Trophoblast cell (in vitro differentiated cells and primary cell): Measurements from ENCODE around the gene OR2T35.
"Not testable (repeated sequence)": the region's sequence is repeated elsewhere in the genome, so short reads cannot be mapped to it uniquely, and the experiment has no call there.

Source experiments
- DNase-seq, 2 donors: peaks; one replicate each; pipeline ENCODE4 v3.0.0-alpha.2; 2016
- H2AFZ ChIP-seq: 2 replicates; pipeline ENCODE4 v1.6.1; 2013; ENCODE audit warnings: low read length, moderate library complexity, mild to moderate bottlenecking; ENCODE audit not compliant: insufficient read depth, poor library complexity
- H2AK5ac ChIP-seq: 2 replicates; pipeline ENCODE4 v1.6.1; 2013; ENCODE audit warnings: mild to moderate bottlenecking, low read length
- H2BK120ac ChIP-seq: 2 replicates; pipeline ENCODE4 v1.6.1; 2013; ENCODE audit warnings: low read length, mild to moderate bottlenecking, moderate library complexity; ENCODE audit not compliant: insufficient read depth, poor library complexity
- H2BK12ac ChIP-seq: 2 replicates; pipeline ENCODE4 v1.6.1; 2013; ENCODE audit warnings: mild to moderate bottlenecking, low read length, moderate library complexity
- H2BK5ac ChIP-seq: 2 replicates; pipeline ENCODE4 v1.6.1; 2013; ENCODE audit warnings: low read length, low read depth, moderate library complexity, mild to moderate bottlenecking; ENCODE audit not compliant: poor library complexity
- H3K14ac ChIP-seq: 2 replicates; pipeline ENCODE4 v1.6.1; 2013; ENCODE audit warnings: mild to moderate bottlenecking, low read length
- H3K18ac ChIP-seq: 2 replicates; pipeline ENCODE4 v1.6.1; 2013; ENCODE audit warnings: mild to moderate bottlenecking, low read length
- H3K23ac ChIP-seq: 2 replicates; pipeline ENCODE4 v1.6.1; 2013; ENCODE audit warnings: low read length
- H3K27ac ChIP-seq: 2 replicates; pipeline ENCODE4 v1.5.1; 2013; ENCODE audit warnings: low read depth, mild to moderate bottlenecking, inconsistent platforms, low read length, moderate library complexity
- H3K27me3 ChIP-seq: 2 replicates; pipeline ENCODE4 v1.6.1; 2013; ENCODE audit warnings: inconsistent platforms, mild to moderate bottlenecking, low read length, moderate library complexity; ENCODE audit not compliant: insufficient read depth
- H3K36me3 ChIP-seq, 2 experiments: 1 replicate in 1 of 2; 2 replicates in 1 of 2; pipeline ENCODE4 v1.6.1; 2013; ENCODE audit warnings: low read length in 2 of 2, mild to moderate bottlenecking in 2 of 2, moderate library complexity in 1 of 2; ENCODE audit not compliant: insufficient read depth in 2 of 2, control insufficient read depth in 1 of 2
- H3K4ac ChIP-seq: 2 replicates; pipeline ENCODE4 v1.6.1; 2013; ENCODE audit warnings: low read depth, mild to moderate bottlenecking, low read length, moderate library complexity
- H3K4me1 ChIP-seq, 2 experiments: 1 replicate in 1 of 2; 2 replicates in 1 of 2; pipeline ENCODE4 v1.6.1; 2013; ENCODE audit warnings: low read length in 2 of 2, mild to moderate bottlenecking in 2 of 2, moderate library complexity in 1 of 2; ENCODE audit not compliant: insufficient read depth in 2 of 2, control insufficient read depth in 1 of 2
- H3K4me2 ChIP-seq: 2 replicates; pipeline ENCODE4 v1.6.1; 2013; ENCODE audit warnings: inconsistent platforms, mild to moderate bottlenecking, low read length, moderate library complexity
- H3K4me3 ChIP-seq: 2 replicates; pipeline ENCODE4 v1.5.1; 2013; ENCODE audit warnings: mild to moderate bottlenecking, low read depth, low read length, inconsistent platforms
- H3K79me1 ChIP-seq: one replicate; pipeline ENCODE4 v1.6.1; 2013; ENCODE audit warnings: low read length
- H3K79me2 ChIP-seq: 2 replicates; pipeline ENCODE4 v1.6.1; 2013; ENCODE audit warnings: low read length, mild to moderate bottlenecking; ENCODE audit not compliant: control insufficient read depth, insufficient read depth, poor library complexity
- H3K9ac ChIP-seq: 2 replicates; pipeline ENCODE4 v1.6.1; 2013; ENCODE audit warnings: mild to moderate bottlenecking, low read length
- H3K9me3 ChIP-seq: 2 replicates; pipeline ENCODE4 v1.6.1; 2013; ENCODE audit warnings: low read depth, mild to moderate bottlenecking, control low read depth, inconsistent platforms, low read length; ENCODE audit not compliant: insufficient read depth
- H4K12ac ChIP-seq: 2 replicates; pipeline ENCODE4 v1.6.1; 2013; ENCODE audit warnings: low read depth, mild to moderate bottlenecking, low read length, moderate library complexity
- H4K8ac ChIP-seq: 2 replicates; pipeline ENCODE4 v1.6.1; 2013; ENCODE audit warnings: low read depth, mild to moderate bottlenecking, low read length, moderate library complexity
- H4K91ac ChIP-seq: one replicate; pipeline ENCODE4 v1.6.1; 2013; ENCODE audit warnings: low read depth, mild to moderate bottlenecking, low read length, moderate library complexity
- whole genome bisulfite sequencing: extraction: QIAGEN DNeasy Blood & Tissue Kit; methylation state at CpG from one replicate; pipeline ENCODE4 v1.1.7; 2013; ENCODE audit warnings: missing lambda C conversion rate; ENCODE audit not compliant: insufficient read length, insufficient coverage; ENCODE audit errors: extremely low coverage; 5-methylcytosine and 5-hydroxymethylcytosine counted together

Gene OR2T35

DNA sequence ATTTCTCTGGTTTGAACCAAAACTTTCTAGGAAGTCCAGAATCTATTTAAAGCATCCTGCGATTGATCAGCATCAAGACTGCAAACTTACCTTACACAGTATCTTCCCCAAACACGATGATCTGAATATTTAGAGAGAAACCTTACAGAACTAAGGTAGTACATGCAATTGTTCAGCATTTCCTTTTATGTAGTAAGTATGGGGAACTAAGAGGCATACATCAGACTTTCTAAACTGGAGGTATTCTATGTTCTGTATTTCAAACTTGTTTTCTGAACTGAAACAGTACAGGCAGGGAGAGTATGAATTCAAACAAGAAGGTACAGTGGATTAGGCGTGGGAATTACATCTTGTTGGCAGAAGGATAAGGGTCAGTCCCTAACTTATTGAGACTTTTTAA lies 10.3 kb upstream of the OR2T35 start, which contains the start of gene OR2T27:
OR2T27 (minus strand) TSS at position 175 of the 400 bp plus-strand sequence. CDS start 4,644 bp downstream, outside the sequence.
- H3K9ac ChIP-seq, H3K4ac ChIP-seq, H3K9me3 ChIP-seq: not testable (repeated sequence)

DNA sequence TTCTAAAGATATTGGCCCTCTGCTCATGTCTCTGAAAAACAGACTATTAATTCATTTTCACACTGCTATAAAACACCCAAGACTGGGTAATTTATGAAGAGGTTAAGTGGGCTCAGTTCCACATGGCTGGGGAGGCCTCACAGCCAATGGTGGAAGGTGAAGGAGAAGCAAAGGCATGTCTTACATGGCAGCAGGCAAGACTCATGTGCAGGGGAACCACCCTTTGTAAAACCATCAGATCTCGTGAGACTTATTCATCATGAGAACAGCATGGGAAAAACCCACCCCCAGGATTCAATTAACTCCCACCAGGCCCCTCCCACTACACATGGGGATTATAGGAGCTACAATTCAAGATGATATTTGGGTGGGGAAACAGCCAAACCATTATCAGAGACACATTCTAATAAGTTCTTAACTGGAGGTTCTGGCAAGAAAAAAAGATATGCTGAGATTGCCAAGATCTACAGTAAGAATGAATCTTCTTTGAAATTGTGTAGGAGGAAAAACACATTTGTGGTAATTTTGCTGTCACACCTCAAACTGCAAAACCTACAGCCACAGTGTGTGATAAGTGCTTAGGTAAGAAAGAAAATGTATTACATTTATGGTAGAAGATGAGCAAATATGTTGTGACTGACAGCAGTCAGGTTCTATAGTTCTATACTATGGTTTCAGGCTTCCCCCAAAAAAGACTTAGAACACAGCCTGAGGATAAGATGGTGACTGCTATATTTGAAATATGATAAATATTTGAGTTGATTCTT lies 3.9 kb upstream of the OR2T35 start:
- H2BK5ac ChIP-seq, DNase-seq, H3K27me3 ChIP-seq, H3K27ac ChIP-seq, H3K18ac ChIP-seq, H4K12ac ChIP-seq, H3K9ac ChIP-seq, H3K4me1 ChIP-seq, H3K23ac ChIP-seq, H3K4ac ChIP-seq, H2AFZ ChIP-seq, H2AK5ac ChIP-seq, H3K4me3 ChIP-seq, H4K91ac ChIP-seq, H4K8ac ChIP-seq, H2BK120ac ChIP-seq, H2BK12ac ChIP-seq, H3K4me2 ChIP-seq, H3K9me3 ChIP-seq, H3K79me1 ChIP-seq, H3K36me3 ChIP-seq, H3K79me2 ChIP-seq, H3K14ac ChIP-seq: not testable (repeated sequence)
- WGBS = no CpG with 5 or more reads among the region's 1 CpG

More for the DNA sequence above, 10.3 kb upstream of the OR2T35 start, which contains the start of gene OR2T27:
- not testable (repeated sequence) for H3K23ac ChIP-seq, H4K8ac ChIP-seq, H2BK120ac ChIP-seq, H2AK5ac ChIP-seq, H3K79me1 ChIP-seq, H2BK12ac ChIP-seq, H3K18ac ChIP-seq, H3K4me3 ChIP-seq, H3K79me2 ChIP-seq, H4K12ac ChIP-seq, H3K4me2 ChIP-seq, H3K27ac ChIP-seq, H3K14ac ChIP-seq, H2BK5ac ChIP-seq, DNase-seq, H4K91ac ChIP-seq, H3K4me1 ChIP-seq, H3K36me3 ChIP-seq, H3K27me3 ChIP-seq, H2AFZ ChIP-seq
- WGBS = no CpG with 5 or more reads among the region's 3 CpGs

GRCh38 chr1:248642971-248643651 lies 2.0 kb downstream of the OR2T35 start:
- not testable (repeated sequence) for H4K8ac ChIP-seq

GRCh38 chr1:248641583-248641982 lies 3.5 kb downstream of the OR2T35 start:
- H2AFZ ChIP-seq, H3K4me2 ChIP-seq, H3K4me3 ChIP-seq, H4K12ac ChIP-seq, H3K9me3 ChIP-seq, H3K36me3 ChIP-seq, H3K27ac ChIP-seq, H3K9ac ChIP-seq, H2BK120ac ChIP-seq, H3K4me1 ChIP-seq, H2BK5ac ChIP-seq, H3K79me2 ChIP-seq, H4K8ac ChIP-seq, H3K18ac ChIP-seq, H3K14ac ChIP-seq, H2AK5ac ChIP-seq, H3K79me1 ChIP-seq, H3K23ac ChIP-seq, DNase-seq, H3K4ac ChIP-seq, H2BK12ac ChIP-seq, H4K91ac ChIP-seq, H3K27me3 ChIP-seq: not testable (repeated sequence)
- WGBS = no CpG with 5 or more reads among the region's 5 CpGs

More at GRCh38 chr1:248642971-248643651, 2.0 kb downstream of the OR2T35 start:
- H3K4me3 ChIP-seq, H3K4me2 ChIP-seq, H2BK12ac ChIP-seq, H2BK120ac ChIP-seq, H3K14ac ChIP-seq, H3K79me1 ChIP-seq, H3K27ac ChIP-seq, H3K9me3 ChIP-seq, H2AFZ ChIP-seq, H3K23ac ChIP-seq, H3K4ac ChIP-seq, H2BK5ac ChIP-seq, H4K91ac ChIP-seq, H3K18ac ChIP-seq, H3K4me1 ChIP-seq, DNase-seq, H3K79me2 ChIP-seq, H3K36me3 ChIP-seq, H2AK5ac ChIP-seq, H4K12ac ChIP-seq, H3K27me3 ChIP-seq, H3K9ac ChIP-seq: not testable (repeated sequence)
- WGBS = no CpG with 5 or more reads among the region's 4 CpGs
